GM12872 (cell line): ENCODE data around the gene FGF1.

ENCODE experiments used
- CTCF ChIP-seq: IDR thresholded peaks from 3 replicates; pipeline ENCODE4 v1.5.1; 2011; ENCODE audit warnings: low read depth, mild to moderate bottlenecking, low read length, moderate library complexity; ENCODE audit not compliant: insufficient read depth

The FGF1 gene

DNA sequence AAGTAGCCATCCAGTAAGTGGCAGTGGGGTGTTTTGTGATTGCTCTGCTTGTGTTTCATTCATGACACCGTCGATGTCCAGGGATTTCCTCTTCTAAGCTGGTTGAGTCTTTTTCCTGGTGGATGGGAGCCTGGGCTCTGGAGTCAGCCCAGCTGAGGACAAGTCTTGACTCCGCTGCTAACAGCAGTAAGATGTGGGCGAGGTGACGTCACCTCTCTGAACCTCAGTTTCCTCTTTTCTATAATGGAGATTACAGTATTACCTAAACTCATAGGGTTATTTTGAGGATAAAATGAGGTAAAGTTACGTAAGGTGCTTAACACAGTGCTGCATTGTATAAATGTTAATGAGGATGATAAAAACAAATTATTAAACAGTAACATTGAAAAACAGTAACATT, 21.3 kb downstream of the FGF1 start:
- no peak for TF ChIP-seq CTCF

GRCh38 chr5:142664067-142664466, 21.8 kb downstream of the FGF1 start:
- no peak for TF ChIP-seq CTCF

GRCh38 chr5:142663246-142663645, 22.6 kb downstream of the FGF1 start:
- TF ChIP-seq CTCF = no peak

DNA sequence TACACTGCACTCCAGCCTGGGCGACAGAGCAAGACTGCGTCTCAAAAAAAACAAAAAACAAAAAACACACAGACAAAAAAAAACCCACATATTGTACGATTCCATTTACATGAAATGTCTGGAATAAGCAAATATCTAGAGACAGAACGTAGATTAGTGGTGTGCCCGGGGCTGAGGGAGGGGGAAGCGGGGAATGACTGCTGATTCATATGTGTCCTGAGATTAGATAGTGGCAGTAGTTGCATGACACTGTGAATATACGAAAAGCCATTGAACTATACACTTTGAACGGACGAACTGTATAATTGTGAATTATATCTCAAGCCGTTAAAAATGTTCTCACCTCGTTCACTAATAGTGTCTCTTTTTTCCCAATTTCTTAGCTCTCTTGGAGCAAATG, 23.9 kb downstream of the FGF1 start:
- no peak for TF ChIP-seq CTCF

DNA sequence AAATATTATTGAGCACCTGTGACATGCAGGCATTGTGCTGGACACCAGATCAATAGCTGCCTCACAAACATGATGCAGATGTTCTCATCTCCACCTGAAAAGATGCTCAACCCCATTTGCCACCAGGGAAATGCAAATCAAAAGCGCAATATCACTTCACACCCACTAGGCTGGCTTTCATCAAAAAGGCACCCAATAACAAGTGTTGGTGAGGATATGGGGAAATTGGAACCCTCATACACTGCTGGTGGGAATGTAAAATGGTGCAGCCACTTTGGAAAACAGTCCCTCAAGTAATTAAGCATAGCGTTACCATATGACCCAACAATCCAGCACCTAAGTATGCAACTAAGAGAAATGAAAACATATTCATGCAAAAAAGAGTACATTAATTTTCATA, 24.7 kb downstream of the FGF1 start:
- no peak for TF ChIP-seq CTCF

- no peak for TF ChIP-seq CTCF
Measured at GRCh38 chr5:142660731-142661130, 25.2 kb downstream of the FGF1 start.

DNA sequence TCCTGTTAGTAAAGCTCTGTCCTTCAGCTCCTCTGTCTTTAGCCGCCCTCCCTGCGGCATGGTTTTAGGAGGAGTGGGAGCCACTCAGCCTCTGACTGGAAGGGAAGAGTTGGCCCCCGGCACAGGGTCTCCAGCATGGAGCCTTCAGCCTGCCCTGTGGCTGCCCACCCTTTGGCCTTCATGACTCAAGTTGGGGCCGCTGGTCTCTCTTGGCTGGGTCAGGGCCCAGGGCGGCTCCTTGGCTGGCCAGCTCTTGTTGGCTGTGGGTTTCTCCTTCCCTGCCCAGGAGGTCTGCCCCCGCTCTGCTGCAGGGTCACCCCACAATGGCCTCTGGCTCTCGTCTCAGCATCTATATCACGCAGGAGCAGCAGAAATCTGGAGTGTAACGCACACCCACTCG, 25.7 kb downstream of the FGF1 start:
- TF ChIP-seq CTCF = no peak

DNA sequence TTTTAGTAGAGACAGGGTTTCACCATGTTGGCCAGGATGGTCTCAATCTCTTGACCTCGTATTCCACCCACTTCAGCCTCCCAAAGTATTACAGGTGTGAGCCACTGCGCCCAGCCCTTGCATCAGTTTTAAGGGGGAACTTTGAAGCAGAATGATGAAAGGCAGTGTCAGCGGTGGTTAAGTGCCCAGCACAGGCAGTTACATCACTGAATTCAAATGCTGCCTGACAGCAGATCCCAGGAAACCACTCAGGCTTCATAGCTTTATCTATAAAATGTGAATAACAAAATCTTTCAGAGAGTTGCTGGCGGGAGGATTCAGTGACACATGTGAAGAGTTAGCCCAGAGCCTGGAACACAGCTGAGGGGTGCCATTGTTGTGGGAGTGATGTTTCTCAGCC, 26.5 kb downstream of the FGF1 start:
- TF ChIP-seq CTCF = no peak
